ENCODE results near the gene WDR7. TPM values are rescaled to one million over a fixed set of nuclear protein-coding genes. Genes with fewer than 3 reads are reported as not detected.

WDR7 gene
- total RNA-seq, 1 donor from 2014 or later, result 29.3 TPM

- H3K9me3 ChIP-seq (replicated peaks), result no peaks in the 10 kb centered on the region
- DNase-seq, result no peak
- H3K27ac ChIP-seq (replicated peaks), result peak overlapping the region; percentile 27
- H3K4me3 ChIP-seq, result no peak overlapping the region
- no peaks in the 10 kb centered on the region for H3K27me3 ChIP-seq (ENCODE audit: low read depth)
- H3K4me1 ChIP-seq, result peaks cover 29% of the 10 kb centered on the region
- H3K36me3 ChIP-seq, result no peaks in the 10 kb centered on the region
- no peak for TF ChIP-seq CTCF (IDR thresholded peaks at IDR 0.05; ENCODE audit: borderline replicate concordance)
- intact Hi-C loops (cut with micrococcal nuclease), result no loop called here
Observed at GRCh38 chr18:56662502-56662901, 11.3 kb downstream of the WDR7 start.

GRCh38 chr18:56662902-56663301, 11.7 kb downstream of the WDR7 start:
- peaks cover 29% of the 10 kb centered on the region for H3K4me1 ChIP-seq
- DNase-seq, result no peak
- TF ChIP-seq CTCF (IDR thresholded peaks at IDR 0.05; ENCODE audit: borderline replicate concordance), result no peak
- intact Hi-C loops (cut with micrococcal nuclease), result no loop called here
- no peaks in the 10 kb centered on the region for H3K36me3 ChIP-seq
- H3K9me3 ChIP-seq (replicated peaks), result no peaks in the 10 kb centered on the region
- peak overlapping the region; percentile 27 for H3K27ac ChIP-seq (replicated peaks)
- no peaks in the 10 kb centered on the region for H3K27me3 ChIP-seq (ENCODE audit: low read depth)
- H3K4me3 ChIP-seq, result no peak overlapping the region

- Histone ChIP-seq H3K36me3 (no peaks in the 10 kb centered on the region), H3K4me1 (peaks cover 9% of the 10 kb centered on the region), H3K27me3 (ENCODE audit: low read depth) (no peaks in the 10 kb centered on the region), H3K4me3 (no peak overlapping the region), H3K27ac (replicated peaks) (peak overlapping the region; percentile 28), H3K9me3 (replicated peaks) (no peaks in the 10 kb centered on the region)
- no peak for TF ChIP-seq CTCF (IDR thresholded peaks at IDR 0.05; ENCODE audit: borderline replicate concordance)
- intact Hi-C loops (cut with micrococcal nuclease), result no loop called here
- DNase-seq, result no peak
Observed at GRCh38 chr18:56672391-56672790, 21.2 kb downstream of the WDR7 start.

- Histone ChIP-seq H3K4me1 (peaks cover 9% of the 10 kb centered on the region), H3K27me3 (ENCODE audit: low read depth) (no peaks in the 10 kb centered on the region), H3K36me3 (no peaks in the 10 kb centered on the region), H3K4me3 (no peak overlapping the region), H3K27ac (replicated peaks) (peak overlapping the region; percentile 28), H3K9me3 (replicated peaks) (peaks cover 5% of the 10 kb centered on the region)
- no peak for DNase-seq
- intact Hi-C loops (cut with micrococcal nuclease), result no loop called here
- TF ChIP-seq CTCF (IDR thresholded peaks at IDR 0.05; ENCODE audit: borderline replicate concordance), result no peak
Observed at GRCh38 chr18:56672981-56673380, 21.8 kb downstream of the WDR7 start.

GRCh38 chr18:56676639-56677038, 25.5 kb downstream of the WDR7 start:
- DNase-seq, result no peak
- Histone ChIP-seq H3K36me3 (no peaks in the 10 kb centered on the region), H3K27me3 (ENCODE audit: low read depth) (no peaks in the 10 kb centered on the region), H3K27ac (replicated peaks) (peak overlapping the region; percentile 59), H3K4me3 (no peak overlapping the region), H3K9me3 (replicated peaks) (peaks cover 6% of the 10 kb centered on the region), H3K4me1 (peaks cover 15% of the 10 kb centered on the region)
- no peak for TF ChIP-seq CTCF (IDR thresholded peaks at IDR 0.05; ENCODE audit: borderline replicate concordance)
- intact Hi-C loops (cut with micrococcal nuclease), result no loop called here

Data from left ventricle myocardium inferior (tissue), 1 donor.